ENCODE measurements around the gene LRRC73.
A peak's percentile ranks its signal among the peaks of the same experiment; 100 is the strongest.
"Not testable (repeated sequence)": the region's sequence is repeated elsewhere in the genome, so short reads cannot be mapped to it uniquely, and the experiment has no call there.

Gene LRRC73

DNA sequence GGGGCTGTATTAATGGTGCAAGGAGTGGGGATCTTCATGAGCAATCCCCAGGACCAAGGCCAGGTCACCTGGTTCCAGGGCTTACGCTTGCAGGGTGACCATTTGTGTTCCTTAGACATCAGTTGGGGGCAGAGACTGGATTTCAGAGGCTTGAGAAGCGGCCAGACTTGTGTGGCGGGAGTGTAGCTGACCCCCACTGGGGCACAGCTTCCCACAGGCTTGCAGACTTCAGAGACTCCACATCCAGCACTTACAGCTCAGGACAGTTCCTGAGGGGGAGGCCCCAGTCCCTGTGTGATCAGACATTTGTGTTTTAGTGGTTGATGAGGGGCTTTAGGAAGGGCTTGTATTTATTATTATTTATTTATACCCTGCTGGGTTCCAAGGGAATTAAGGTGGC lies 17.5 kb downstream of the LRRC73 start:
- no peak for DNase-seq (ENCODE audit: low spot score)

DNA sequence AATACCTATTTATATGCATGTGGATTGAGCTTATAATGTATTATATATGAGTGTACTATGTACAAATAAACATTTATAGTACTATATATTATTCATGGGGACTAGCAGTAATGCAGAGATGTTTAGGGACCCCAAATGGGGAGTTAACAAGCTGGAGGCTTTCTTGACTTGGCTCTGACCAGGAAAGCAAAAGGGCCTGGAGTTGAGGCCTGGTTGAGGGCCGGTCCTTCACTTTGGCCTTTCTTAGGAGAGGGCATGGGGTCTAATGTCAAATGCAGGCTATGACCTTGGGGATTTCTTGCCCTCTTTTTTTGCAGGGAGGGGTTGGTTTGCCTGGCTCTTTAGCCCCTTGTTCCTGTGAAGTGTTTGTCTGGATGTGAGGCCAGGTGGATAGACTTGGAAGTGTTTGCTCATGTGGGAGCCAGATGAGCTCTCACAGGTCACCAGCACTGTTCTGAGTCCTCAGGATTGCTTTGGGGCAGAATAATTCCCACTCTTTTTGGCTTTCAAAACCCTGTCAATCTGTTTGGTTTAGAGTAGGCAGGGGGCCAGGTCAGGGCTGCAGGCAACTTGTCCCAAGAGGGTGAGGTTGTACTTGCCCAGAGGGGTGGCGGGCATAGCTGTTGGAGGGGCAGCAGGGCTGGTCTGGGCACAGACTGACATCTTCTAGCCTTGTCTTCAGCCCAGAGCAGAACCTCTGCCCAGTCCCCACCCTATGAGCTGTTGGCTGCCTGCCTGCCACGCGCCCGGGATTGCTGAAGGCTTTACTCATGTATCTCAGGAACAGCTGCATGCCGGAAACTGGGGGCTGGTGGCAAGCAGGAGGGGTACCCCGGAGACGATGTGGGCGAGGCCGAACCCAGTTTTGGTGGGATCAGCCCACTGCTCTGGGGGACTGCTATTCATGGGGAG lies 18.1 kb downstream of the LRRC73 start:
- peak; percentile 95 for DNase-seq (ENCODE audit: low spot score)

DNA sequence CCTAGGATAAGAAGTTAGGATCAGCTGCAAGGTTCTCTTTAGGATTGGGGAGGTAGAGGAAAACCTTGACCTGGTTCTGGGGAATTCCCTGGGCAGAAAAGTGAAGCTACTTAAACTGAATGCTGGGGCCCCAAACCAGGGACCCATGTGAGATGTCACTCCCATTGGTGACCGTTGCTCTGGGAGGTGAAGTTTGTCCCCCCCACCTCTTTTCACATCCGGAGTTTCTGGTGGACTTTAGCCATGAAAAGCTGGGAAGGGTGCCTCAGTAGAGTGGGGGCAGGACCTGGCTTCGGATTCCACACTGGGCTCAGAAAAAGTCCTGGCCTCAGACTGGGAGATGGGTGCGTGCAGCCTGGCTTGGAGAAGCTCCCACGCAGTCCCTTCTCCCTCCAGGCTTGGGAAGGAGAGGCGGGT lies 19.6 kb downstream of the LRRC73 start:
- peak; percentile 59 for DNase-seq (ENCODE audit: low spot score)

DNA sequence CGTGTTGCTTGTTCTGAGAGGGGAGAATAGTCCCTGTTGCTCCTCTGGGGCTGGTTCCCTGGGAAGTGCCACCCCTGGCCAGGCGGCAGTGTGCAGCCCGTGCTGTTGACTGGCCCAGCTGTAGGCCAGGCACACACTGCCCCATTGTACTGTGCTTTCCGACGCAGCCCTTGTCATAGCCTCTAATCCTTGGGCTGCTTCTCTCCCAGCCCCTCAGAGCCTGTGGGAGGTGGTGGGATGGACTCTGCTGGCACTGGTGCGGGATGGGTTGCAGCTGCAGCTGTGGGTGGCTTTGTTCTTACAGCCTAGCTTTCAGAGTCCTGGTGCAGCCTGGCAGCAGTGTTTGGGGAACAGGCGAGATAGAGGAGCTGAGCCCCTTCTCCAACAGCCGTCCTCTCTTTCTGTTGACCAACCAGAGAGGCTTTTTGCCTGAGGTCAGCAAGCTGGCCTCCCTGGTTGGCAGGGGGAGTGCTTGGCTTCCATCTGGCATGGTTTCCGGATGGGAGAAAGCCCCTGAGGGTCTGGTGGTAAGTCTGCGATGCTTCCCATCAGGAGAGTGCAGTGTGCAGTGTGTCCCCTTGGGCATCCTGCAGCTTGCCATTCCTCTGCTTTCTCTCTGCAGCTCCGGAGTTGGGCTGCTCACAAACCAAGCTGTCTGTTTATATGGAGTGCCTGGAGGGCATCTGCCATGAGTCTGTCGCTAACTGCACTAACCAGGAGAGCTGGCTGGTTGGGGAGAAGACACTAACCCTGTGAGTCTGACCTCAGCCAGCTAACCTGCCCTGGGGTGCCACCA lies 20.7 kb downstream of the LRRC73 start:
- peak; percentile 99 for DNase-seq (ENCODE audit: low spot score)

DNA sequence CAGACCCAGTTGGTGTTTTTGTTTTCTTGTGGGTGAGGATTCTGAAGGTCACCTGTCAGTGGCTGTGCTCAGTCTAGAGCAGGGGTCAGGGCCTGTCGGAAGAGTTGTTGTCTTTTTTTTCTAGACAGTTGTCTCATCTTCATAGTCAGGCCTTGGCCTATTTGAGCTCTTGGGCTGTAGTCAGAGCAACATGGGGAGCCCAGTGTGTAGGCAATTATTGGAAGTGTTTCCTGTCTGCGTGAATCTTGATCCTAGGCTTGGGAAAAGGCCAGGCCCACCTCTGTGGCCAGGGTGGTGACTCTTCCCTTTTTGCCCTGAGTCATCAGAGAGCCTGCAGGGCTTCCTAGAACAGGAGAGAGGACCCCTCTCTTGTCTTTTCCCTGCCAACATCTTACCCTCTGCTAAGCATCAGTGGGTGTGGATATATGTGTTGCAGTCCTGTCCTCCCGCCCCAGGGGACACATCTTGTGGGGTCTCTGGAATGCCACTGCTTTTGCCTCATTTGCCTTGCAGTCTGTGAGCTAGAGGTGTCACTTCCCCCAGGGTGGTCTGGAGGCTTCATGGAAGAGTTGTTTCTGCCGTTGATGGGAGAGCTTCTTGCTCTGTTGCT lies 21.4 kb downstream of the LRRC73 start:
- no peak for DNase-seq (ENCODE audit: low spot score)

DNA sequence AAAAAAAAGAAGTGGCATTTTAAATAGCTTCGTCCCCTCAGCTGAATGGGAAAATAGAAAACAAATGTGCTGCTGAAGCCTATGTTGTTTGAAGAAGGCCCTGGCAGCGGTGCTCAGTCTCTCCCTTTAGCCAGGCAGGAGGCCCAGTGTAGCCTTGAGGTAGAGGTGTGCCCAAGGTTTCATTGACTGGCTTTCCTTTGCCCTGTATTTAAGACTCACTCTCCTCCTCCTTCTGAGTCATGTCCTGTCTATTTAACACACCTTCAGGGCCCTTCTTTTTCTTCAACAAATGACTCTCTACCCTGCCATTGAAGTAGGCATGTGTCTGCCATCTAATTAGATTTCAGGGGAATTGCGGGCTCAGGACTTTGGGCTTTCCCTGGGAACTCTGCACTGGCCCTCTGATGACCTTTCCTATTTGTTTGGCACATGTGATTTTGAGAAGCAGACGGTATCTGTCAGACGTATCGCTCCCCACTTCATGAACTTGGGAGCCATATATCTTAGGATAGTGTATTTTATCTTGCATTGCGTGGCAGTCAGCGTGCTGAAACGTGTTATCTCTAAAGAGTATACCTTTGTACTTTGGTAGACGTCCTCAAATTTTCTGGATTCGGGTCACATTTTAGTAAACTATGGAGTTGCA lies 28.4 kb downstream of the LRRC73 start:
- DNase-seq (ENCODE audit: low spot score) = no peak

DNA sequence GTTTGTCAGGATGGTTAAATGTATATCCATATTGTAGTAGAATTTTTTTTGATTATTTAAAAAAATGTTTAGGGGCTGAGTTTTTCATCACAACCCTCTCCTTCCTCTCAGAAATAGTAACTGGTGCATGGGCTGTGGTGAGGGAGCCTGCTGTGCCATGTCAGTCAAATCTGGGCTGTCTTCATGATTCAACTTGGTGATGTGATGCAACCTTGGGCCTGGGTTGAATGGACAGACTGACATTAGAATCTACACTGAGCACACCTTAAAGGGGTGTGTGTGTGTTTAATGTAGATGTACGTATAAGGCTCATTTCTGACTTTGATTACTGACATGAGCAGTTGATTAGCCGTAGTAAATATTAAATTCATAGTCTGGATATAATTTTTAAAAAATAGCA lies 29.1 kb downstream of the LRRC73 start:
- DNase-seq (ENCODE audit: low spot score) = no peak

DNA sequence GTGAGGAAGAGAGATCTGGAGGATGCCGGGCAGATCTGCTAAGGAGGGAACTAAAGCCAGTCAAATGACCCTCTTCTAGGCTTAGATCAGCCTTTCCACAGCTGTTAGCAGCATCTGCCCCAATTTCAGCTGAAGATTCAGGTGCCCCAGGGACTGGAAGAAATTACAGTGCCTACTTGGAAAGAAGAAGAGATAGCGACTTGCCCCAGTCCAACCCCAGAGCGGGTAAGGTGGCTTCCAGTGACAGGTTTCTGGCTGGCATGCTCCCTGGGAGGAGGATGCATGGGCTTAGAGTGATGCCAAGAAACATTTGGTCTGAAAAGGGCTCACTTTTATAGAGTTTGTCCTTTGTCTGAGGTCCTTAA lies 32.2 kb downstream of the LRRC73 start:
- no peak for DNase-seq (ENCODE audit: low spot score)

DNA sequence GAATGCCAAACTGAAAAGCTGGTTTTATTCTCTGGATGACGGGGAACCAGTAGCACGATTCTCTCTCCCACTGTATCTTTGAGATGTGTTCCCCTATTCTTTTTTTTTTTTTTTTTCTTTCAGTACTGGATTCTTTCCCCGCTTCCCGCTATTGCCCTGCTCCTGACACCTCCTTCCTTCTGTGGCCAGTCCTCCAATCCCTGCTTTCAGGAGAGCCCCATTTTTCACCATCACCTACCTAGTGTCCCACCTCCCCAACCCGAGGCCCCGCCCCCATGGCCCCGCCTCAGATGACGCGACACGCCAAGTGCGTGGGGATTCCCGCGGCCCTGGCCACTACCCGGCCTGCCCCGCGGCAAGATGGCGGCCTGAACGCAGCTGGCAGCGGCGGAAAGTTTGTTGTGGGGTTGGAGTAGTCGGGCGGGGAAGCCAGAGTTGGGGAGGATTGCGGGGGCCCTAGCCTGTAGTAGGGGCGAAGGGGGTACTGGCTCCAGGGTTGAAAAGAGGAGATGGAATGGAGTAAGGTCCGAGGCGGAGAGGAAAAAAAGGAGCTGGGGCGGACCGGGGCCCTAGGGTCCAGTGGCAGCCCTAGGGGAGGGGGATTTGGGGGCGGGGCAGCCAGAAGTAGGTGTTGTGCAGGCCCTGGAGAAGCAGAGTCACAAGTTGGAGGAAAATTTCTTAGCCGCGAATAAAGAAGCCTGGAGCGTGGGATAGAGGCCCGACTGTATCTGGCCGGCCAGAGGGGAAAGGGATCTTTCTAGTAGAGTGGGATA lies 32.7 kb downstream of the LRRC73 start, which contains the start of gene TJAP1:
TSS of gene TJAP1 (plus strand) at position 336 of the 773 bp plus-strand sequence. CDS start 21,432 bp downstream, outside the sequence.
- peak; percentile 87 for DNase-seq (ENCODE audit: low spot score)

DNA sequence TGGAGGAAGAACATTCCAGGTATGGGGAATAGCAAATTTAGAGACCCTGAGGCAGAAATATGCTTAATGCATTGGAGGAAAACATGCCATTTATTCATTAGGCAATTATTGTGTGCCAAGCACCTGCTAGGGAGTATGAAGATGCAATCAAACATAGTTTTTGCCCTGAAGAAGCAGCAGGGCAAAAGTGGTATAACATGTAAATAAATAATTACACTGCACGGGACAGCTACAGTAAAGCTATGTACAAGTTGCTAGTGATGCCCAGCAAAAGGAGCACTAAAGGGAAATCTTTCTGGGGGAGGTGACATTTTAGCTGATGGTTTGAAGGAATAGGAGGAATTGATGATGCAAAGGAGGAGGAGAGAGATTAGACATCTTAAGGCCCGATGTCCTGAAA lies 33.4 kb downstream of the LRRC73 start:
- DNase-seq (ENCODE audit: low spot score) = no peak

DNA sequence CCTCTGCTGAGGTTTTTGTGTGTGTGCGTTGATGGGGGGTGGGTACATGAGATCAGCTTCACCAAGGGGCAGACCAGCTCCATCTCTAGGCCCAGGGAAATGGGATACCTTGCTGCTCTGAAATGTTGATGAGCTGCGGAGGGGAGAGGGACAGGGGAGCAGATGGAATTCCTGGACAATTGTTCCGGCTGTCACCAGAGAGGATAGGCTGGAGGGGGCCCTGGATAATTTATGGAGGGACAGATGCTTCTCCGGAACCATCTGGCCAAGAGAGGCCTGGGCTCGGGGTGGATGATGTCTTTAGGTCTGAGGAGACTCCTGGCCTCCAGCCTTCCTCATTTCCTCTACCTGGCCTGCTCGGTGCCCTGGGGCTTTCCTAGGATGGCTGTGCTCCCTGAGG lies 34.6 kb downstream of the LRRC73 start:
- no peak for DNase-seq (ENCODE audit: low spot score)

DNA sequence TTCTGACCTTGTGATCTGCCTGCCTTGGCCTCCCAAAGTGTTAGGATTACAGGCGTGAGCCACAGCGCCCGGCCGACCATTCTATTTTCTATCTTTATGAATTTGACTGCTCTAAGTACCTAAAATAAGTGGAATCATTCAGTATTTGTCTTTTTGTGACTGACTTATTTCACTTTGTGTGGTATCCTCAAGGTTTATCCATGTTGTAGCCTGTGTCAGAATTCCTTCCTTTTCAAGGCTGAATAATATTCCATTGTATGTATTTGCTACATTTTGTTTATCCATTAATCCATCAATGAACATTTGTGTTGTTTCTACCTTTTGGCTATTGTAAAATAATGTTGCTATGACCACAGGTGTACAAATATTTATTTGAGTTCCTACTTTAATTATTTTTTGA lies 37.6 kb downstream of the LRRC73 start:
- DNase-seq (ENCODE audit: low spot score) = no peak

DNA sequence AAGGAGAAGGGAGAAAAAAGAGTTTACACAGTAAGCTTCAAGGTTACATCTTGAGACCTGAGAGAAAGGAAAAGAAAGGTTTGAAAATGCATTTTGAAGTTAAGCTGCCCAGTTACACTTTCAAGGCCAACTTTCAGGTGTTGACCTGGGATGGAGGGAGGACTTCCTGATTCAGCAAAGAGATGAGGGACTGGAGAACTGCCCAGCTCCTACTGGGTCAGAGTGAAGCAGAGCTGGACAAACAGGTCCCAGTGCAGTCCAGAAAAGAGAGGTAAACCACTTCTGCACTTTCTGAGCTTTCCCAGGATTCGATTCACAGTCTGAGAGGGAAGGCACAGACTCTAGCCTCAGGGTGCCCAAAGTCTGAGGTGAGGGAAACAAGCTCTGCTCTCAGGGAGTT lies 38.7 kb downstream of the LRRC73 start:
- DNase-seq (ENCODE audit: low spot score) = no peak

DNA sequence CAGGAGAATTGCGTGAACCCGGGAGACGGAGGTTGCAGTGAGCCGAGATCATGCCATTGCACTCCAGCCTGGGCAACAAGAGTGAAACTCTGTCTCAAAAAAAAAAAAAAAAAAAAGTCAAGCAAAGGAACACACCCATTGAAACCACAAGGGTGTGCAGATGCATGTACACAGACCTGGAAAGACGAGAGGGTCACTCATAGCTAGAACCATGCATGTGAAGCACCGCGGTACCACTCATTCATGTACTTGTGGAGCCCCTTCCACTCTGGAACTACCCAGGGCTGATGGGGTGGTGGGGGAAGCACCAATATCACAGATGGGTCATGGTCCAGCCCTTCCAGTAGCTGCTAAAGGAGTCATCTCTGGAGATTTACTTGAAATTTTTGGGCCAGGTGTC lies 40.2 kb downstream of the LRRC73 start:
- no peak for DNase-seq (ENCODE audit: low spot score)

DNA sequence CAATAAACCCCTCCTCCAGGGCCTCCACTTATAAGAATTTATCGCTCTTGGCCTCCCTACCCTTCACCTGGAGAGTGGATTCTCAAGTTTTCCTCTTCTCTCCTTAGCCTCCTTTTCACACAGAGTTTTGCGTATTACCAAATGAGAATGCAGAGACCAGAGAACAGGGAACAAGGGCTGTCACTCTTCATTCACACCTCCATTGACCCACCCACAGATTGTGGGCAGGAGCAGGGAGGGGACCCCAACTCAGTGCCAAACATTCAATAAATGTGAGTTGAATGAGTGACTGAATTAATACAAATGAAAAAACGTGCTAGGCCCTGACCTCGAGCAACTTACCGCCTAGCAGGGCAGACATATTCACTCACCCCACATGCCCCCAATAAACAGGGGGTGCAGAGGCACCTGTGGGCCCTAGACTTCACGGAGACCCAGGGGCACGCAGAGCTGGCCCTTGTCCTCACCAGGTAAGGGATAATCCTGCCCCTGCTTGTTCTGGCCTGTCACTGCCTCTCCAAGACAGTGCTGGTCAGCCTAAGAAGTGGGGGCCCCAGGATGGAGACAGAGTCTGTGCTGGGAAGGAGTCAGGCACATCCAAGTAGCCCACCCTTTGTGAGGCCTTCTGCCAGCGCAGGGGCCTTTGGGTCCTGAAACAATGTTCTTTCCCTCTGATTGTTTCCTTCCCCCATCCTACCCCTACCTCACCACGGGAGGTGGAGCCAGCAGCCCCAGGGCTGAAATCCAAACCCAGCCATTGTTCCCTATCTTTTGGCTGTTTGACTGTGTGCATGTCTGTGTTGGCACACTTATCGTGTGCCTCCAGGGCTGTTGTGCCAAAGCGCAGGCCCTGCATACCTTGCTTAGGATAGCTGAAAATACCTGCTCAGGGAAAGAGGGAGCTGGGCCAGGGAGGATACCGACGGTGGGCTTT lies 41.1 kb downstream of the LRRC73 start:
- no peak for DNase-seq (ENCODE audit: low spot score)

DNA sequence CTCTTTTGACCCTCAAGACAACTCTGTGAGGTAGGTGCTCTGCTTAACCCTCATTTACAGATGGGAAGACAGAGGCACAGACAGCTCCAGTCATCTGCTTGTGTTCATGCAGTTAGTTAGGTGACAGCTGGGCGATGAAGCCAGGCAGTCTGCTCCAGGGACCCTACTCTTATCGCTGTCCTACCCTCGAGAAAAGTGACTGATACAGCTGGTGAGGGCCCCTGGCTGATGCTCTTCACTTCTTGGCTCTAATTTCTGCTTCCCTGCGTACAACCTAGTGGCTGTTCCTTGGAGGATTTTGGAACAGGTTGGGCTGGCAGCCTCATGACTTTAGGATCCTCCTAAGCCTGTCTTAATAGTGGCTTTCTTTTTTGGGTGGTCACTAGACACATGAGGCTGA lies 41.9 kb downstream of the LRRC73 start:
- no peak for DNase-seq (ENCODE audit: low spot score)

DNA sequence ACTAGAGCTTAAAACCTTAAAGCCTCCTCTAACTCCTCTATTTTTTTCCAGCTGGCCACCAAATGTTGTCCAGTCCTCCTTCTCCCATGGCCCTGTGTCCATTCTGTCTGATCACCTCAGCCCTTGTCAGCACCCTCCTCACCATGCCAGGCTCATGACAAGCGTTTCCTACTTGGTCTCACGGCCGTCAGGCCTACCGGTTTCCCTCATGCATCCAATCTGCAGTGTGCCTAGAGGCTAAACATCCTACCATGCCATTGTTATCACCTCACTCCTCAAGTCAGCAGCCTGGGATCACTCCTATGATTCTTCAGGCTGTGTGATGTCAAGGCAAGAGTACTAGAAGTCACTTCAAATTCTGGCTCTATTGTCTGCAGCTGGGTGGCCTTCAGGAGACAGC lies 42.4 kb downstream of the LRRC73 start:
- DNase-seq (ENCODE audit: low spot score) = no peak

DNA sequence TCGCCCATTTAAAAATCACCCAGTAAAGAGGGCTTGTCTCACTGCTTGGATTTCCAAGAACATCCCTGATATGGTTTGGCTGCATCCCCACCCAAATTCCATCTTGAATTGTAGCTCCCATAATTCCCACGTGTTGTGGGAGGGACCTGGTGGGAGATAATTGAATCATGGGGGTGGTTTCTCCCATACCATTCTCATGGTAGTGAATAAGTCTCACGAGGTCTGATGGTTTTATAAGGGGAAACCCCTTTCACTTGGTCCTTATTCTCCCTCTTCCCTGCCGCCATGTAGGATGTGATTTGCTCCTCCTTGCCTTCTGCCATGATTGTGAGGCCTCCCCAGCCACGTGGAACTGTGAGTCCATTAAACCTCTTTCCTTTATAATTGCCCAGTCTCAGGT lies 42.9 kb downstream of the LRRC73 start:
- DNase-seq (ENCODE audit: low spot score) = not testable (repeated sequence)

DNA sequence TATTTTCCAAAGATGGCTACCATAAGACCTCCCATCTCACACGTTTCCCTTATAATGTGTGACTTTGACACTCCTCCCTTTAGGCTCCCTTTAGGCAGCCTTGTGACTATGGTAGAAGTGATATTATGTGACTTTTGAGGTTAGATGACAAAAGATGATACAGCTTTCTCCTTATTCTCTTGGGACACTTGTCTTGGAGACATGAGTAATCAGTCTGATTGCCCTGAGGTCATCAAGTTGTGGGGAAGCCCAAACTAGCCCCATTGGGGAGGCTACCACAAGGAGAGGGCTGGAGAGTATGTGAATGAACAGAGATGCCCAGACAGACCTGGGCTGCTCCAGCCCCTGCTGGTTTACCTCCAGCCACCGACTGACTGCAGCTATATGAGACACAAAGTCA lies 44.2 kb downstream of the LRRC73 start:
- DNase-seq (ENCODE audit: low spot score) = no peak

DNA sequence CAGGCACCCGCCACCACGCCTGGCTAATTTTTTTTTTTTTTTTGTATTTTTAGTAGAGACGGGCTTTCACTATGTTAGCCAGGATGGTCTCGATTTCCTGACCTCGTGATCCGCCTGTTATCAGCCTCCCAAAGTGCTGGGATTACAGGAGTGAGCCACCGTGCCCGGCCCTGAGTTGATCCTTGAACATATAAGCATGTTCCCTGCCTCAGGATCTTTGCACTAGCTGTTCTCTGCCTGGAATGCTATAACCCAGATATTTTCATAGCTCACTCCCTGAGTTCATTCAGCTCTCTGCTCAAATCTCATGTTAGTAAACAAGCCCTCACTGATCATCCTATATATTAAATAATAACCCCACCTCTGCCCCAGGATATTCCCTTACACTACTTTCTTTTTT lies 45.8 kb downstream of the LRRC73 start:
- DNase-seq (ENCODE audit: low spot score) = no peak

Measured in globus pallidus (tissue), 1 donor.